TTC549 (cell line): Measurements from ENCODE around the gene PVALB.

Source experiments
- FAIRE-seq: peaks from 2 replicates; lab custom pipeline; 2012; peaks lifted over from hg19 to GRCh38; lab: Jason Lieb, UNC

The PVALB gene

GRCh38 chr22:36816636-36817524 lies at the start of gene PVALB:
TSS of gene PVALB (minus strand) at chr22:36817035. CDS start at chr22:36817005, 30 bp downstream.
- FAIRE-seq, result no peak

- no peak for FAIRE-seq
Measured at GRCh38 chr22:36865346-36865745, 48.5 kb upstream of the PVALB start.

- FAIRE-seq, result no peak
Measured at GRCh38 chr22:36864454-36865215, 47.8 kb upstream of the PVALB start.

- no peak for FAIRE-seq
Measured at GRCh38 chr22:36863979-36864378, 47.1 kb upstream of the PVALB start.

- no peak for FAIRE-seq
Measured at GRCh38 chr22:36863281-36863680, 46.4 kb upstream of the PVALB start.

- no peak for FAIRE-seq
Measured at GRCh38 chr22:36862251-36863242, 45.7 kb upstream of the PVALB start.

- no peak for FAIRE-seq
Measured at GRCh38 chr22:36860821-36861659, 44.2 kb upstream of the PVALB start, which contains the start of gene NCF4. TSS of gene NCF4 (plus strand) at chr22:36861006. CDS start at chr22:36861172, 166 bp downstream.

GRCh38 chr22:36860438-36860820 lies 43.6 kb upstream of the PVALB start:
- FAIRE-seq, result no peak

- no peak for FAIRE-seq
Measured at GRCh38 chr22:36860017-36860416, 43.2 kb upstream of the PVALB start.

- FAIRE-seq, result no peak
Measured at GRCh38 chr22:36858966-36859365, 42.1 kb upstream of the PVALB start.

GRCh38 chr22:36858156-36858555 lies 41.3 kb upstream of the PVALB start:
- FAIRE-seq, result no peak

- FAIRE-seq, result no peak
Measured at GRCh38 chr22:36856792-36857135, 39.9 kb upstream of the PVALB start.

GRCh38 chr22:36856121-36856791 lies 39.4 kb upstream of the PVALB start:
- FAIRE-seq, result peak; percentile 51

GRCh38 chr22:36855478-36855877 lies 38.6 kb upstream of the PVALB start:
- FAIRE-seq, result no peak

GRCh38 chr22:36853407-36854099 lies 36.7 kb upstream of the PVALB start:
- FAIRE-seq, result no peak

- no peak for FAIRE-seq
Measured at GRCh38 chr22:36852056-36852973, 35.5 kb upstream of the PVALB start.

- no peak for FAIRE-seq
Measured at GRCh38 chr22:36850682-36851081, 33.8 kb upstream of the PVALB start.

- FAIRE-seq, result no peak
Measured at GRCh38 chr22:36850056-36850455, 33.2 kb upstream of the PVALB start.

GRCh38 chr22:36846949-36847348 lies 30.1 kb upstream of the PVALB start:
- no peak for FAIRE-seq
